ENCODE measurements around the gene SLC5A8. TPM values are rescaled to one million over a fixed set of nuclear protein-coding genes. Genes with fewer than 3 reads are reported as not detected.

SLC5A8 gene
- total and polyA plus RNA-seq, 4 donors = not detected

DNA sequence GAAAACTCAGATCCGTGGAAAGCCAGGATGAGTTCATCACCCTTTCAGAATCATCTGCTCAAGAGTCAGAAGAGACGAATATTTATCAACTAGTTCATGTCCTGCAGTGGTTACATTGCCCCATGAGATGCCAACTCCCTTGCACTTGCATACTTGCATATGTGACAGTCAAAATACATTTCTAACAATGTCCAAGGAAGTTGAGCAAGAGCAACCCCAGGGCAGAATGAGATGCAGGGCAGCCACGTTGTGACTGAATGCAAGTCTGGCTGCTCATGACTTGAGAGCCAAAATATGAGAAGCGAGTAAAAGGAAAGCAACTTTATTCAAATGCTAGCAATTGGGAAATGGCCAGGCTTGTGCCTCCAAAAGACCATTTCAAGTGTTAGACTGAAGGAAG, 46.2 kb upstream of the SLC5A8 start:
- no peak overlapping the region for H3K4me3 ChIP-seq (ENCODE audit: low read depth in 1 of 3, low read length in 3 of 3)
- TF ChIP-seq NR2F2 (IDR thresholded peaks at IDR 0.05) (no peak), HNF4G (IDR thresholded peaks at IDR 0.05) (no peak), RXRA (IDR thresholded peaks at IDR 0.05) (no peak), HNF4A (conservative IDR thresholded peaks at IDR 0.05) (no peak), RAD21 (IDR thresholded peaks at IDR 0.05) (no peak), JUND (IDR thresholded peaks at IDR 0.05) (no peak)
- TF ChIP-seq, protein P1, sequence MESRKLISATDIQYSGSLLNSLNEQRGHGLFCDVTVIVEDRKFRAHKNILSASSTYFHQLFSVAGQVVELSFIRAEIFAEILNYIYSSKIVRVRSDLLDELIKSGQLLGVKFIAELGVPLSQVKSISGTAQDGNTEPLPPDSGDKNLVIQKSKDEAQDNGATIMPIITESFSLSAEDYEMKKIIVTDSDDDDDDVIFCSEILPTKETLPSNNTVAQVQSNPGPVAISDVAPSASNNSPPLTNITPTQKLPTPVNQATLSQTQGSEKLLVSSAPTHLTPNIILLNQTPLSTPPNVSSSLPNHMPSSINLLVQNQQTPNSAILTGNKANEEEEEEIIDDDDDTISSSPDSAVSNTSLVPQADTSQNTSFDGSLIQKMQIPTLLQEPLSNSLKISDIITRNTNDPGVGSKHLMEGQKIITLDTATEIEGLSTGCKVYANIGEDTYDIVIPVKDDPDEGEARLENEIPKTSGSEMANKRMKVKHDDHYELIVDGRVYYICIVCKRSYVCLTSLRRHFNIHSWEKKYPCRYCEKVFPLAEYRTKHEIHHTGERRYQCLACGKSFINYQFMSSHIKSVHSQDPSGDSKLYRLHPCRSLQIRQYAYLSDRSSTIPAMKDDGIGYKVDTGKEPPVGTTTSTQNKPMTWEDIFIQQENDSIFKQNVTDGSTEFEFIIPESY (IDR thresholded peaks at IDR 0.05) = no peak
- TF ChIP-seq, protein P2, sequence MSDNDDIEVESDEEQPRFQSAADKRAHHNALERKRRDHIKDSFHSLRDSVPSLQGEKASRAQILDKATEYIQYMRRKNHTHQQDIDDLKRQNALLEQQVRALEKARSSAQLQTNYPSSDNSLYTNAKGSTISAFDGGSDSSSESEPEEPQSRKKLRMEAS (IDR thresholded peaks at IDR 0.05) = no peak
- TF ChIP-seq, protein P3, sequence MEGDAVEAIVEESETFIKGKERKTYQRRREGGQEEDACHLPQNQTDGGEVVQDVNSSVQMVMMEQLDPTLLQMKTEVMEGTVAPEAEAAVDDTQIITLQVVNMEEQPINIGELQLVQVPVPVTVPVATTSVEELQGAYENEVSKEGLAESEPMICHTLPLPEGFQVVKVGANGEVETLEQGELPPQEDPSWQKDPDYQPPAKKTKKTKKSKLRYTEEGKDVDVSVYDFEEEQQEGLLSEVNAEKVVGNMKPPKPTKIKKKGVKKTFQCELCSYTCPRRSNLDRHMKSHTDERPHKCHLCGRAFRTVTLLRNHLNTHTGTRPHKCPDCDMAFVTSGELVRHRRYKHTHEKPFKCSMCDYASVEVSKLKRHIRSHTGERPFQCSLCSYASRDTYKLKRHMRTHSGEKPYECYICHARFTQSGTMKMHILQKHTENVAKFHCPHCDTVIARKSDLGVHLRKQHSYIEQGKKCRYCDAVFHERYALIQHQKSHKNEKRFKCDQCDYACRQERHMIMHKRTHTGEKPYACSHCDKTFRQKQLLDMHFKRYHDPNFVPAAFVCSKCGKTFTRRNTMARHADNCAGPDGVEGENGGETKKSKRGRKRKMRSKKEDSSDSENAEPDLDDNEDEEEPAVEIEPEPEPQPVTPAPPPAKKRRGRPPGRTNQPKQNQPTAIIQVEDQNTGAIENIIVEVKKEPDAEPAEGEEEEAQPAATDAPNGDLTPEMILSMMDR (IDR thresholded peaks at IDR 0.05; ENCODE audit: low read depth, low read length, missing input control) = no peak
- no peak overlapping the region for H3K9ac ChIP-seq (ENCODE audit: low read depth in 1 of 2, low read length in 2 of 2)
- H3K27me3 ChIP-seq (ENCODE audit: control insufficient read depth in 4 of 4, insufficient read depth in 4 of 4, low read length in 3 of 4) = peaks cover 0 to 3% (median 0%) of the 10 kb centered on the region in 4 donors
- no peaks in the 10 kb centered on the region for H3K36me3 ChIP-seq (ENCODE audit: control insufficient read depth in 4 of 4, insufficient read depth in 3 of 4, low read depth in 1 of 4, low read length in 3 of 4)
- 64% methylated on average over 4 of the region's 4 CpGs for WGBS
- peaks cover 0 to 3% (median 1%) of the 10 kb centered on the region in 4 donors for H3K9me3 ChIP-seq (ENCODE audit: control insufficient read depth in 4 of 4, low read length in 3 of 4)
- no peak overlapping the region for H3K27ac ChIP-seq (ENCODE audit: low read depth in 1 of 2, low read length in 2 of 2)
- H3K4me1 ChIP-seq (ENCODE audit: control insufficient read depth in 4 of 4, insufficient read depth in 4 of 4, low read length in 3 of 4) = no peaks in the 10 kb centered on the region
- no peak for DNase-seq (ENCODE audit: low spot score)

DNA sequence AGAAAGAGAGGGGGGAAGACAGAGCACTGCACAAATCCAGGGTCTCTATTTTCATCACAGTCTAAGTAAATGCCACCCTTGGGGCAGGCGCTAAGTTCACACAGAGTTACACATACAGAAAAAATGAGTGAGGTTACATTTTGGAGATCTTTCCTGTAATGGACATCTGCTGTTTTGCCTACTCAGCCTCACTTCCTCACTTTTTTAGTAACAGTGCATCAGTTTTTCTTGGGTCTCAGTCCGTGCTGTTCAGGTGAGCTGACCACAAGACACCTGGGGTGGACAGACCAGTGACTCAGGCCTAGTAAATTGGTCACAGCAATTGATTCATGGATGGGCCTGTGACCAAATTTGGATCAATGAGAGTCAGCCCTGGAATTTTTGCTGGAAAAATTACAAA, 33.6 kb upstream of the SLC5A8 start:
- H3K9me3 ChIP-seq (ENCODE audit: control insufficient read depth in 4 of 4, low read length in 3 of 4) = peaks cover 0 to 10% (median 3%) of the 10 kb centered on the region in 4 donors
- H3K4me3 ChIP-seq (ENCODE audit: low read depth in 1 of 3, low read length in 3 of 3) = no peak overlapping the region
- H3K9ac ChIP-seq (ENCODE audit: low read depth in 1 of 2, low read length in 2 of 2) = no peak overlapping the region
- no peaks in the 10 kb centered on the region for H3K36me3 ChIP-seq (ENCODE audit: control insufficient read depth in 4 of 4, insufficient read depth in 3 of 4, low read depth in 1 of 4, low read length in 3 of 4)
- H3K4me1 ChIP-seq (ENCODE audit: control insufficient read depth in 4 of 4, insufficient read depth in 4 of 4, low read length in 3 of 4) = no peaks in the 10 kb centered on the region
- no peak overlapping the region for H3K27ac ChIP-seq (ENCODE audit: low read depth in 1 of 2, low read length in 2 of 2)
- peaks cover 0 to 11% (median 0%) of the 10 kb centered on the region in 4 donors for H3K27me3 ChIP-seq (ENCODE audit: control insufficient read depth in 4 of 4, insufficient read depth in 4 of 4, low read length in 3 of 4)
- no peak for DNase-seq (ENCODE audit: low spot score)
- 91% methylated on average over 2 of the region's 2 CpGs for WGBS
- TF ChIP-seq, protein P2 (IDR thresholded peaks at IDR 0.05) = no peak
- TF ChIP-seq YY1 (IDR thresholded peaks at IDR 0.05) (no peak), FOXA2 (IDR thresholded peaks at IDR 0.05) (no peak), EGR1 (IDR thresholded peaks at IDR 0.05; ENCODE audit: low read depth in 2 of 2) (no peak), HNF4A (conservative IDR thresholded peaks at IDR 0.05) (no peak), GABPA (IDR thresholded peaks at IDR 0.05 in 1 of 2, conservative IDR thresholded peaks at IDR 0.05 in 1 of 2) (no peak), NR2F2 (IDR thresholded peaks at IDR 0.05) (no peak), RXRA (IDR thresholded peaks at IDR 0.05) (no peak), RAD21 (IDR thresholded peaks at IDR 0.05) (no peak), JUND (IDR thresholded peaks at IDR 0.05) (no peak), HNF4G (IDR thresholded peaks at IDR 0.05) (no peak)
- TF ChIP-seq, protein P1 (IDR thresholded peaks at IDR 0.05) = no peak
- TF ChIP-seq, protein P4, sequence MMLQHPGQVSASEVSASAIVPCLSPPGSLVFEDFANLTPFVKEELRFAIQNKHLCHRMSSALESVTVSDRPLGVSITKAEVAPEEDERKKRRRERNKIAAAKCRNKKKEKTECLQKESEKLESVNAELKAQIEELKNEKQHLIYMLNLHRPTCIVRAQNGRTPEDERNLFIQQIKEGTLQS (IDR thresholded peaks at IDR 0.05) = no peak
- TF ChIP-seq, protein P5, sequence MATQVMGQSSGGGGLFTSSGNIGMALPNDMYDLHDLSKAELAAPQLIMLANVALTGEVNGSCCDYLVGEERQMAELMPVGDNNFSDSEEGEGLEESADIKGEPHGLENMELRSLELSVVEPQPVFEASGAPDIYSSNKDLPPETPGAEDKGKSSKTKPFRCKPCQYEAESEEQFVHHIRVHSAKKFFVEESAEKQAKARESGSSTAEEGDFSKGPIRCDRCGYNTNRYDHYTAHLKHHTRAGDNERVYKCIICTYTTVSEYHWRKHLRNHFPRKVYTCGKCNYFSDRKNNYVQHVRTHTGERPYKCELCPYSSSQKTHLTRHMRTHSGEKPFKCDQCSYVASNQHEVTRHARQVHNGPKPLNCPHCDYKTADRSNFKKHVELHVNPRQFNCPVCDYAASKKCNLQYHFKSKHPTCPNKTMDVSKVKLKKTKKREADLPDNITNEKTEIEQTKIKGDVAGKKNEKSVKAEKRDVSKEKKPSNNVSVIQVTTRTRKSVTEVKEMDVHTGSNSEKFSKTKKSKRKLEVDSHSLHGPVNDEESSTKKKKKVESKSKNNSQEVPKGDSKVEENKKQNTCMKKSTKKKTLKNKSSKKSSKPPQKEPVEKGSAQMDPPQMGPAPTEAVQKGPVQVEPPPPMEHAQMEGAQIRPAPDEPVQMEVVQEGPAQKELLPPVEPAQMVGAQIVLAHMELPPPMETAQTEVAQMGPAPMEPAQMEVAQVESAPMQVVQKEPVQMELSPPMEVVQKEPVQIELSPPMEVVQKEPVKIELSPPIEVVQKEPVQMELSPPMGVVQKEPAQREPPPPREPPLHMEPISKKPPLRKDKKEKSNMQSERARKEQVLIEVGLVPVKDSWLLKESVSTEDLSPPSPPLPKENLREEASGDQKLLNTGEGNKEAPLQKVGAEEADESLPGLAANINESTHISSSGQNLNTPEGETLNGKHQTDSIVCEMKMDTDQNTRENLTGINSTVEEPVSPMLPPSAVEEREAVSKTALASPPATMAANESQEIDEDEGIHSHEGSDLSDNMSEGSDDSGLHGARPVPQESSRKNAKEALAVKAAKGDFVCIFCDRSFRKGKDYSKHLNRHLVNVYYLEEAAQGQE (IDR thresholded peaks at IDR 0.05) = no peak
